Adipocyte (in vitro differentiated cells): ENCODE measurements around the gene EBF3.
A peak's percentile ranks its signal among the peaks of the same experiment; 100 is the strongest.

Source experiments
- DNase-seq: peaks from one replicate; pipeline ENCODE4 v3.0.0-alpha.2; 2015; ENCODE audit warnings: low read depth
- H3K27me3 ChIP-seq: replicated peaks from 2 replicates; pipeline ENCODE4 v1.7.0; 2013; ENCODE audit warnings: mild to moderate bottlenecking, low read length, moderate library complexity; ENCODE audit not compliant: control insufficient read depth, insufficient read depth
- H3K36me3 ChIP-seq: 2 replicates; pipeline ENCODE4 v1.7.0; 2013; ENCODE audit warnings: low read length, mild to moderate bottlenecking, moderate library complexity; ENCODE audit not compliant: control insufficient read depth, insufficient read depth, severe bottlenecking
- H3K4me1 ChIP-seq: 2 replicates; pipeline ENCODE4 v1.7.0; 2013; ENCODE audit warnings: mild to moderate bottlenecking, low read length, moderate library complexity; ENCODE audit not compliant: control insufficient read depth, insufficient read depth
- H3K4me3 ChIP-seq: 2 replicates; pipeline ENCODE4 v1.7.0; 2013; ENCODE audit warnings: mild to moderate bottlenecking, low read length, moderate library complexity
- H3K9ac ChIP-seq: 2 replicates; pipeline ENCODE4 v1.7.0; 2013; ENCODE audit warnings: mild to moderate bottlenecking, low read length, moderate library complexity
- H3K9me3 ChIP-seq: 2 replicates; pipeline ENCODE4 v1.7.0; 2013; ENCODE audit warnings: mild to moderate bottlenecking, low read length, moderate library complexity; ENCODE audit not compliant: control insufficient read depth

Gene EBF3

GRCh38 chr10:129890170-129890569 is 73.9 kb downstream of the EBF3 start:
- H3K4me3 ChIP-seq: no peak overlapping the region
- no peak for DNase-seq
- no peaks in the 10 kb centered on the region for H3K27me3 ChIP-seq
- H3K36me3 ChIP-seq: no peaks in the 10 kb centered on the region
- H3K4me1 ChIP-seq: peaks cover 55% of the 10 kb centered on the region
- no peaks in the 10 kb centered on the region for H3K9me3 ChIP-seq
- no peak overlapping the region for H3K9ac ChIP-seq

- Histone ChIP-seq H3K36me3 (no peaks in the 10 kb centered on the region), H3K4me1 (peaks cover 49% of the 10 kb centered on the region), H3K9me3 (no peaks in the 10 kb centered on the region), H3K4me3 (no peak overlapping the region), H3K27me3 (no peaks in the 10 kb centered on the region), H3K9ac (peak overlapping the region; percentile 35)
- peak; percentile 54 for DNase-seq
Measured at GRCh38 chr10:129888784-129889616, 75.1 kb downstream of the EBF3 start.

GRCh38 chr10:129887986-129888783 is 75.9 kb downstream of the EBF3 start:
- Histone ChIP-seq H3K4me1 (peaks cover 49% of the 10 kb centered on the region), H3K27me3 (no peaks in the 10 kb centered on the region), H3K4me3 (no peak overlapping the region), H3K36me3 (no peaks in the 10 kb centered on the region), H3K9me3 (no peaks in the 10 kb centered on the region), H3K9ac (no peak overlapping the region)
- DNase-seq: no peak

GRCh38 chr10:129887381-129887905 is 76.6 kb downstream of the EBF3 start:
- no peak overlapping the region for H3K4me3 ChIP-seq
- H3K27me3 ChIP-seq: no peaks in the 10 kb centered on the region
- no peaks in the 10 kb centered on the region for H3K9me3 ChIP-seq
- no peaks in the 10 kb centered on the region for H3K36me3 ChIP-seq
- peaks cover 49% of the 10 kb centered on the region for H3K4me1 ChIP-seq
- H3K9ac ChIP-seq: no peak overlapping the region
- no peak for DNase-seq

GRCh38 chr10:129886263-129886662 is 77.8 kb downstream of the EBF3 start:
- H3K36me3 ChIP-seq: no peaks in the 10 kb centered on the region
- H3K27me3 ChIP-seq: no peaks in the 10 kb centered on the region
- peaks cover 37% of the 10 kb centered on the region for H3K4me1 ChIP-seq
- DNase-seq: no peak
- H3K4me3 ChIP-seq: no peak overlapping the region
- H3K9ac ChIP-seq: no peak overlapping the region
- no peaks in the 10 kb centered on the region for H3K9me3 ChIP-seq

- no peak for DNase-seq
- H3K4me3 ChIP-seq: no peak overlapping the region
- H3K27me3 ChIP-seq: no peaks in the 10 kb centered on the region
- H3K9ac ChIP-seq: no peak overlapping the region
- no peaks in the 10 kb centered on the region for H3K36me3 ChIP-seq
- no peaks in the 10 kb centered on the region for H3K9me3 ChIP-seq
- peaks cover 30% of the 10 kb centered on the region for H3K4me1 ChIP-seq
Measured at GRCh38 chr10:129885526-129885925, 78.5 kb downstream of the EBF3 start.

GRCh38 chr10:129884398-129885078 is 79.5 kb downstream of the EBF3 start:
- Histone ChIP-seq H3K27me3 (no peaks in the 10 kb centered on the region), H3K9ac (no peak overlapping the region), H3K36me3 (no peaks in the 10 kb centered on the region), H3K4me3 (no peak overlapping the region), H3K9me3 (no peaks in the 10 kb centered on the region), H3K4me1 (peaks cover 24% of the 10 kb centered on the region)
- no peak for DNase-seq

- no peak for DNase-seq
- H3K4me3 ChIP-seq: peak overlapping the region; percentile 21
- H3K9me3 ChIP-seq: no peaks in the 10 kb centered on the region
- H3K9ac ChIP-seq: no peak overlapping the region
- H3K4me1 ChIP-seq: peaks cover 21% of the 10 kb centered on the region
- H3K36me3 ChIP-seq: no peaks in the 10 kb centered on the region
- no peaks in the 10 kb centered on the region for H3K27me3 ChIP-seq
Measured at GRCh38 chr10:129883626-129884397, 80.3 kb downstream of the EBF3 start.

GRCh38 chr10:129883029-129883428 is 81.0 kb downstream of the EBF3 start:
- H3K9me3 ChIP-seq: no peaks in the 10 kb centered on the region
- peaks cover 21% of the 10 kb centered on the region for H3K4me1 ChIP-seq
- H3K27me3 ChIP-seq: no peaks in the 10 kb centered on the region
- H3K9ac ChIP-seq: no peak overlapping the region
- DNase-seq: no peak
- no peak overlapping the region for H3K4me3 ChIP-seq
- H3K36me3 ChIP-seq: no peaks in the 10 kb centered on the region

GRCh38 chr10:129882291-129883010 is 81.6 kb downstream of the EBF3 start:
- Histone ChIP-seq H3K4me3 (no peak overlapping the region), H3K27me3 (no peaks in the 10 kb centered on the region), H3K36me3 (no peaks in the 10 kb centered on the region), H3K9me3 (no peaks in the 10 kb centered on the region), H3K9ac (no peak overlapping the region), H3K4me1 (peaks cover 21% of the 10 kb centered on the region)
- DNase-seq: no peak
